Adrenal gland (tissue), 12 donors: ENCODE results near the gene MYO1E. TPM values are rescaled to one million over a fixed set of nuclear protein-coding genes. Genes with fewer than 3 reads are reported as not detected.
A peak's percentile ranks its signal among the peaks of the same experiment; 100 is the strongest.

Source experiments
- DNase-seq, 7 donors: peaks; one replicate each; pipeline ENCODE4 v3.0.0-alpha.2; 2019 to 2020
- H3K27ac ChIP-seq, 5 donors: fragments of 200-600 bp; sonication (generic) in 4 of 5; 1 replicate in 3 of 5; 2 replicates in 2 of 5; pipeline versions ENCODE4 v1.5.1 to v1.8.0; 2016 to 2020; ENCODE audit warnings: mild to moderate bottlenecking in 1 of 5
- H3K27me3 ChIP-seq: fragments of 200-600 bp; 2 replicates; pipeline ENCODE4 v1.8.0; 2021
- H3K36me3 ChIP-seq, 2 donors: fragments of 200-600 bp; replicated peaks in 1 of 2; 1 replicate in 1 of 2; 2 replicates in 1 of 2; pipeline versions ENCODE4 v1.5.1 to v1.8.0; 2018 to 2022
- H3K4me1 ChIP-seq, 2 donors: fragments of 200-600 bp; replicated peaks in 1 of 2; 1 replicate in 1 of 2; 2 replicates in 1 of 2; pipeline versions ENCODE4 v1.5.1 to v1.8.0; 2018 to 2021
- H3K4me3 ChIP-seq, 4 donors: fragments of 200-600 bp; sonication (generic) in 3 of 4; one replicate each; pipeline ENCODE4 v1.5.1; 2016 to 2018
- H3K9me3 ChIP-seq, 3 donors: fragments of 200-600 bp; sonication (generic) in 1 of 3; replicated peaks in 1 of 3; 1 replicate in 2 of 3; 2 replicates in 1 of 3; pipeline versions ENCODE4 v1.5.1 to v1.8.0; 2016 to 2021
- CTCF ChIP-seq, 6 experiments: fragments of 450-650 bp in 4 of 6; fragments of 200-600 bp in 2 of 6; sonication (generic) in 1 of 6; IDR thresholded peaks; 1 replicate in 5 of 6; 2 replicates in 1 of 6; pipeline versions ENCODE4 v1.5.1 to v1.8.0; 2016 to 2021; ENCODE audit warnings: antibody characterized with exemption in 6 of 6, mild to moderate bottlenecking in 2 of 6, moderate library complexity in 1 of 6
- POLR2A ChIP-seq, 2 donors: fragments of 450-650 bp; IDR thresholded peaks; one replicate each; pipeline ENCODE4 v1.6.1; 2017; ENCODE audit warnings: antibody characterized with exemption in 2 of 2, mild to moderate bottlenecking in 2 of 2, moderate library complexity in 1 of 2
- WGBS, 4 donors: extraction: QIAGEN DNeasy Blood & Tissue Kit in 2 of 4; methylation state at CpG; one replicate each; pipeline versions ENCODE4 v1.1.5 to v1.1.7; 2013 to 2017; 5-methylcytosine and 5-hydroxymethylcytosine counted together
- intact Hi-C, 2 donors: fragments of 100-400 bp; cut with DNase I; formaldehyde crosslinking; loops; one replicate each; pipeline versions ENCODE4 v1.14.1 to v1.15.0; 2022 to 2023
- polyA plus RNA-seq, 3 donors: library from polyadenylated mRNA; stranded (reverse); fragments of 200-250 nt in 2 of 3; fragments of 350-450 nt in 1 of 3; fragmentation: Illumina TruSeq in 1 of 3; extraction: RNeasy Lipid Tissue Mini Kit (QIAGEN cat#74804) in 1 of 3; gene quantifications; one replicate each; pipeline ENCODE4 v1.2.3, GENCODE V29; 2013 to 2014
- total RNA-seq, 9 donors: library from RNA; depleted of rRNA in 4 of 9; stranded (reverse); fragments of >200 nt in 4 of 9; fragments of 120-200 nt in 1 of 9; fragmentation: NEBNext Ultra II Directional in 1 of 9; extraction: Animal tissue kit (Norgen Biotek cat#: 25700) in 1 of 9; gene quantifications; one replicate each; pipeline versions ENCODE4 v1.1.0 to v1.2.4, GENCODE V29; 2013 to 2023
- donor health status: healthy with polysubstance abuse.
- donor health status: Bipolar disorder and iron deficiency.
- donor health status: DM: yes; HTN: yes; CAD: no.
- donor health status: DM: no; HTN: no; CAD: no.
- donor health status: DM: no; HTN: no; CAD: no.
- donor health status: DM: yes; HTN: yes; CAD: no.

The MYO1E gene
- total and polyA plus RNA-seq, 12 donors, result 11.9 to 50.8 (median 26.0) TPM

DNA sequence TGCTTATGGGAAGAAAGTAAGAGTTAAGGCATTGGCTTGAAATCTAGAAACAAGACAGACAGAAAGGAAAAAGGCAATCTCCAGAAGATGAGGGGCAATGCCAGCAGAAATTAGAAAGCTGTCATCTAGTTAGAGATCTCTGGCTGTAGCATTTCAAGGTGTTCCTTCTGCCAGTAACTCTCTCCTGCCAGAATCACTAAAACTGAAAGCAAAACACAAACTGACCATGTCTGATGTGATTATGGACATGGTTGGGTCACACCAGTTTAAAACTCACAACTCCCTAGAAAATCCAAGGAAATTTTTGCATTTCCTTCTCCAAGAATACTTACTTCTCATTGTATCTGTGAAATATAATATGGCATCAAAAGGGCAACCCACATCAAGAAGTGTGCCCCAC is 83.1 kb downstream of the MYO1E start:
- DNase-seq, result no peak

DNA sequence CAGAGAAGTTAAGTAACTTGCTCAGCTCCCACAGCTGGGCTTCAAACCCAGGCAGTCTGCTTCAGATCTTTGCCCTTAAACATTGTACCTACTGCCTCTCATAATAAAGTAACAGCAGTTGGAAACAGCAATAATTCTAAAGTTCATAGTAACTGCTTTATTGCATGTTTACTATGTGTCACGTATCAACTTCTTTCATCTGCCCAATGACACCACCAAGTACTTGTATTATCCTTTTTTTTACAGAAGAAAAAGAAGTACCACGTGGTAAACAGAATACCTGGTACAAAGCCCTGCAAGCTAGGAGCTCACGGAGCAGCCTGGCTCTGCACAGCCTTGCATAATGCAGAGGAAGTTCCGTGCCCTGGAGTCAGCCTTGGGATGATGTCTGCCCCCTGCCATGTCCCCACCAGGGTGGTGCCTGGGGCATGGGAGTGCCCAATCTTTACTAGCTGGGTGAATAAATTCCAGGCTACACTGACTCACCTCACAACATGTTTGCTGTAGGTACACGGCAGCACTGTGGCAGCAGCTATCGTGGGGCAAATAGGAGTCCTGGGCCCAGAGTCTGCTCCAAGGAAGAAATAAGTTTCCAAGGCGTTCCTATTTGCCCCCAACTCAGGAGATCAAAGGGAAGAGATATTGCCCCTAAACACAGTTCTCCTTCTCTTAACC is 88.8 kb downstream of the MYO1E start:
- H3K27ac ChIP-seq, result no peak overlapping the region
- 83 to 85% (median 84%) methylated on average over 7 of the region's 7 CpGs for WGBS, 4 donors
- H3K9me3 ChIP-seq, result no peaks in the 10 kb centered on the region
- H3K27me3 ChIP-seq, result no peaks in the 10 kb centered on the region
- no peaks in the 10 kb centered on the region for H3K36me3 ChIP-seq
- H3K4me3 ChIP-seq, result no peak overlapping the region
- intact Hi-C loops, result no loop called here
- no peak for TF ChIP-seq CTCF (IDR thresholded peaks at IDR 0.05)
- no peak for TF ChIP-seq POLR2A (IDR thresholded peaks at IDR 0.05)
- peaks cover 0 to 4% of the 10 kb centered on the region in 2 donors for H3K4me1 ChIP-seq
- no peak for DNase-seq

More for the DNA sequence above, 83.1 kb downstream of the MYO1E start:
- TF ChIP-seq POLR2A (IDR thresholded peaks at IDR 0.05), result no peak
- no peak for TF ChIP-seq CTCF (IDR thresholded peaks at IDR 0.05)
- intact Hi-C loops, result no loop called here
- no peaks in the 10 kb centered on the region for H3K36me3 ChIP-seq
- no peaks in the 10 kb centered on the region for H3K4me1 ChIP-seq
- no peaks in the 10 kb centered on the region for H3K9me3 ChIP-seq
- H3K27ac ChIP-seq, result no peak overlapping the region
- H3K27me3 ChIP-seq, result no peaks in the 10 kb centered on the region
- no peak overlapping the region for H3K4me3 ChIP-seq

DNA sequence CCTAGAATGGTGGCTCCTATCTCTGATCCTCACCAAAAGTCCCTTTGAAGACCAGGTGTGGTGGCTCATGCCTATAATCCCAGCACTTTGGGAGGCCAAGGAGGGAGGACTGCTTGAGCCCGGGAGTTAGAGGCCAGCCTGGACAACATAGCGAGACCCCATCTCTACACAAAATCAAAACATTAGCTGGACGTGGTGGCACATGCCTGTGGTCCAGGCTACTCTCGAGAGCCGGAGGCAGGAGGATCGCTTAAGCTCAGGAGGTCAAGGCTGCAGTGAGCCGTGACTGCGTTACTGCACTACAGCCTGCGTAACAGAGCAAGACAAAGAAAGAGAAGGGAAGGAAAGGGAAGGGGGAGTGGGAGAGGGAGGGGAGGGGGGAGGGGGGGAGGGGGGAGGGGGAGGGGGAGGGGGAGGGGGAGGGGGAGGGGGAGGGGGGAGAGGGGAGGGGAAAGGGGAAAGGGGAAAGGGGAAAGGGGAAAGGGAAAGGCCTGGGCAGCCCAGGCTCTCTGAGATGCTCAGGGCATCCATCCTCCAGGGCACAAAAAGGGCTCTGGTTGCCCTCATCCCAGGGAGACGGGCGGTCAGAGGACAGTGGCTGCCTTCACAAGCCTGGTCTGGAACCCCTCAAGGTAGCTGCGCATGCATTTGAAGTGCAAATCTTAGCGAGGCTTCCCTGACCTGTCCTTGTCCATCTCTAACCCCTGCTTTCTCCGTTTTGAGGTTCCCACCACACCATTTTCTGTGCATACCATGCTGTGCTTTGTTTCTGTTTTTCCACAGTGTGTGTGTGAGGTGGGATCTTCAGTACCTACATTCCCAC is 89.9 kb downstream of the MYO1E start:
- DNase-seq, result peak in 2 of 7 donors; percentile 28 to 42
- Histone ChIP-seq H3K4me3 (no peak overlapping the region), H3K36me3 (no peaks in the 10 kb centered on the region), H3K27ac (no peak overlapping the region), H3K4me1 (peaks cover 0 to 4% of the 10 kb centered on the region in 2 donors), H3K9me3 (no peaks in the 10 kb centered on the region), H3K27me3 (no peaks in the 10 kb centered on the region)
- TF ChIP-seq POLR2A (IDR thresholded peaks at IDR 0.05) (no peak), CTCF (IDR thresholded peaks at IDR 0.05) (no peak)
- WGBS, 4 donors, result 55 to 74% (median 63%) methylated on average over 9 to 14 of the region's 14 CpGs
- intact Hi-C loops, result no loop called here

DNA sequence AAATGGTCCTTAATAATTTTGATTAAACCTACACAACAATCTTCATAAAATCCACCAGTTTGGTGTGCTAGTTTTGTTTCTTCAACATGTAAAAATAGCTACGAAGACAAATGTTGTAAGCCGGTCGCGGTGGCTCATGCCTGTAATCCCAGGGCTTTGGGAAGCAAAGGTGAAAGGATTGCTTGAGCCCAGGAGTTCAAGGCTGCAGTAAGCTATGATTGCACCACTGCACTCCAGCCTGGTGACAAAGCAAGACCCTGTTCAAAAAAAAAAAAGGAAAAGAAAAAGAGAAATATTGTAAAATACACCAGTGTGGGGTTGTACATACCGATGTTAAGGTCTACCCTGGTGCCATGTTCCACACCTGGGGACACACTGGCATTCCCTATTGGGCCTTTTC is 91.0 kb downstream of the MYO1E start:
- WGBS, 4 donors, result 73 to 85% (median 83%) methylated on average over 5 of the region's 5 CpGs
- no peaks in the 10 kb centered on the region for H3K9me3 ChIP-seq
- no peak for TF ChIP-seq POLR2A (IDR thresholded peaks at IDR 0.05)
- H3K27me3 ChIP-seq, result no peaks in the 10 kb centered on the region
- intact Hi-C loops, result no loop called here
- peaks cover 0 to 4% of the 10 kb centered on the region in 2 donors for H3K4me1 ChIP-seq
- peak in 1 of 7 donors; percentile 5 for DNase-seq
- H3K27ac ChIP-seq, result no peak overlapping the region
- H3K36me3 ChIP-seq, result no peaks in the 10 kb centered on the region
- H3K4me3 ChIP-seq, result no peak overlapping the region
